Tibial nerve (tissue), 4 donors: ENCODE results near the gene WTAP. TPM values are rescaled to one million over a fixed set of nuclear protein-coding genes. Genes with fewer than 3 reads are reported as not detected.
"Not testable (repeated sequence)": the region's sequence is repeated elsewhere in the genome, so short reads cannot be mapped to it uniquely, and the experiment has no call there.

Experiments
- DNase-seq, 2 donors: peaks; one replicate each; pipeline ENCODE4 v3.0.0-alpha.2; 2019; ENCODE audit warnings: low spot score in 2 of 2
- H3K27ac ChIP-seq, 4 donors: fragments of 200-600 bp; sonication (generic) in 3 of 4; one replicate each; pipeline ENCODE4 v1.5.1; 2017 to 2019; ENCODE audit warnings: mild to moderate bottlenecking in 1 of 4
- H3K27me3 ChIP-seq, 2 donors: fragments of 200-600 bp; sonication (generic) in 1 of 2; one replicate each; pipeline versions ENCODE4 v1.5.1 to v1.6.0; 2017 to 2019
- H3K36me3 ChIP-seq, 3 donors: fragments of 200-600 bp; sonication (generic); one replicate each; pipeline ENCODE4 v1.5.1; 2018 to 2019
- H3K4me1 ChIP-seq, 4 donors: fragments of 200-600 bp; sonication (generic) in 3 of 4; one replicate each; pipeline ENCODE4 v1.5.1; 2017 to 2019
- H3K4me3 ChIP-seq, 4 donors: fragments of 200-600 bp; sonication (generic) in 3 of 4; one replicate each; pipeline ENCODE4 v1.5.1; 2017 to 2019; ENCODE audit warnings: mild to moderate bottlenecking in 1 of 4, moderate library complexity in 1 of 4
- H3K9me3 ChIP-seq, 4 donors: fragments of 200-600 bp; sonication (generic) in 3 of 4; one replicate each; pipeline ENCODE4 v1.5.1; 2017 to 2019
- EP300 ChIP-seq, 2 donors: sonication (generic); formaldehyde crosslinking; IDR thresholded peaks; one replicate each; pipeline ENCODE4 v1.6.1; 2017; ENCODE audit warnings: antibody characterized with exemption in 2 of 2, mild to moderate bottlenecking in 1 of 2
- POLR2A ChIP-seq, 2 donors: fragments of 450-650 bp; IDR thresholded peaks; one replicate each; pipeline ENCODE4 v1.6.1; 2017; ENCODE audit warnings: antibody characterized with exemption in 2 of 2, mild to moderate bottlenecking in 2 of 2, moderate library complexity in 2 of 2
- WGBS, 2 donors: methylation state at CpG; one replicate each; pipeline ENCODE4 v1.1.5; 2018; 5-methylcytosine and 5-hydroxymethylcytosine counted together
- total RNA-seq, 4 donors: library from RNA; depleted of rRNA; stranded (reverse); fragments of >200 nt; gene quantifications; one replicate each; pipeline ENCODE4 v1.1.0, GENCODE V29; 2016
- TF ChIP-seq, protein P1 (sequence below), 5 experiments: fragments of 200-600 bp in 3 of 5; fragments of 450-650 bp in 2 of 5; sonication (generic) in 3 of 5; IDR thresholded peaks; one replicate each; pipeline ENCODE4 v1.5.1; 2016 to 2019; ENCODE audit warnings: antibody characterized with exemption in 5 of 5, mild to moderate bottlenecking in 3 of 5, moderate library complexity in 2 of 5

Gene WTAP
- total RNA-seq, 4 donors from 2014 or later: 69.3 to 81.4 (median 78.0) TPM

DNA sequence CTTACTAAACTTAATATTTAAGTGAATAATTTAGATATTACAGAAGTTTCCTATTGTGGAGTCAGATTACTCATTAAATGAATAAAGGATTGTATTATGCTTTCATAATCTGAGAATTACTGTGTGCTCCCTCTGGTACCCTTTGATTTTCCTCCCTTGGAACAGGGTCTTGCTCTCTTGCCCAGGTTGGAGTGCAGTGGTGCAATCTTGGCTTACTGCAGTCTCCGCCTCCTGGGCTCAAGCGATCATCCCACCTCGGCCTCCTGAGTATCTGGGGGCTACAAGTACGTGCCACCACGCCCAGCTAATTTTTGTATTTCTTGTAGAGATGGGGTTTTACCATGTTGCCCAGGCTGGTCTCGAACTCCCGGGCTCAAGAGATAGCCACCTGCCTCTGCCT is 9.6 kb downstream of the WTAP start:
- Histone ChIP-seq H3K4me3 (no peak overlapping the region), H3K27me3 (no peaks in the 10 kb centered on the region), H3K4me1 (peaks cover 0 to 90% (median 3%) of the 10 kb centered on the region in 4 donors), H3K36me3 (peaks cover 0 to 20% (median 0%) of the 10 kb centered on the region in 3 donors), H3K9me3 (no peaks in the 10 kb centered on the region), H3K27ac (no peak overlapping the region)
- TF ChIP-seq POLR2A (IDR thresholded peaks at IDR 0.05) (no peak), EP300 (IDR thresholded peaks at IDR 0.05) (no peak)
- TF ChIP-seq, protein P1, sequence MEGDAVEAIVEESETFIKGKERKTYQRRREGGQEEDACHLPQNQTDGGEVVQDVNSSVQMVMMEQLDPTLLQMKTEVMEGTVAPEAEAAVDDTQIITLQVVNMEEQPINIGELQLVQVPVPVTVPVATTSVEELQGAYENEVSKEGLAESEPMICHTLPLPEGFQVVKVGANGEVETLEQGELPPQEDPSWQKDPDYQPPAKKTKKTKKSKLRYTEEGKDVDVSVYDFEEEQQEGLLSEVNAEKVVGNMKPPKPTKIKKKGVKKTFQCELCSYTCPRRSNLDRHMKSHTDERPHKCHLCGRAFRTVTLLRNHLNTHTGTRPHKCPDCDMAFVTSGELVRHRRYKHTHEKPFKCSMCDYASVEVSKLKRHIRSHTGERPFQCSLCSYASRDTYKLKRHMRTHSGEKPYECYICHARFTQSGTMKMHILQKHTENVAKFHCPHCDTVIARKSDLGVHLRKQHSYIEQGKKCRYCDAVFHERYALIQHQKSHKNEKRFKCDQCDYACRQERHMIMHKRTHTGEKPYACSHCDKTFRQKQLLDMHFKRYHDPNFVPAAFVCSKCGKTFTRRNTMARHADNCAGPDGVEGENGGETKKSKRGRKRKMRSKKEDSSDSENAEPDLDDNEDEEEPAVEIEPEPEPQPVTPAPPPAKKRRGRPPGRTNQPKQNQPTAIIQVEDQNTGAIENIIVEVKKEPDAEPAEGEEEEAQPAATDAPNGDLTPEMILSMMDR (IDR thresholded peaks at IDR 0.05): no peak
- DNase-seq: no peak
- WGBS, 2 donors: 82 to 83% methylated on average over 7 of the region's 7 CpGs

DNA sequence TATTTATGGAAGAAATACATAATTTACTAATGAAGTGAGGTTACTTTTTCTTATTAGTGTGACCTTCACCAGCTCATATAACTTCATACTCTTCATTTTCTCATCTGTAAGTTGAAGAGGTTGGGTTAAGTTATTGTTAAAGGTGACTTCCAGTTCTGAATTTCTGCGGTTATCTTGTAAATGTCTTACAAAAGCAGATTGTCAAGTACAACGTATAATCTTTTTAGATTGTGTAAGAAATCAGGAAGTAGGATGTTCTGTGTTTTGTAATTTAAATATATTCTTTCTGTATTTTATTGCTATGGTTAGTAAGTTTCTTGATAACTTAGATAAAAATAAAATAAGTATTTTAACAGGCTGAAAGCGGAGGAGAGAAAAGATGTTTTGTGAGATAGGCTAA is 12.0 kb downstream of the WTAP start:
- DNase-seq: no peak
- no peak for TF ChIP-seq EP300 (IDR thresholded peaks at IDR 0.05)
- Histone ChIP-seq H3K27me3 (no peaks in the 10 kb centered on the region), H3K4me3 (no peak overlapping the region), H3K36me3 (peaks cover 0 to 45% (median 7%) of the 10 kb centered on the region in 3 donors), H3K9me3 (no peaks in the 10 kb centered on the region), H3K27ac (no peak overlapping the region), H3K4me1 (peaks cover 0 to 71% (median 0%) of the 10 kb centered on the region in 4 donors)
- 62 to 64% methylated on average over 3 of the region's 3 CpGs for WGBS, 2 donors

- H3K27ac ChIP-seq: no peak overlapping the region
- H3K4me1 ChIP-seq: peaks cover 0 to 44% (median 0%) of the 10 kb centered on the region in 4 donors
- no peak overlapping the region for H3K4me3 ChIP-seq
- peaks cover 2 to 68% (median 13%) of the 10 kb centered on the region in 3 donors for H3K36me3 ChIP-seq
- WGBS, 2 donors: 74 to 76% methylated on average over 1 of the region's 1 CpG
- no peaks in the 10 kb centered on the region for H3K27me3 ChIP-seq
- no peaks in the 10 kb centered on the region for H3K9me3 ChIP-seq
- TF ChIP-seq EP300 (IDR thresholded peaks at IDR 0.05) (no peak), POLR2A (IDR thresholded peaks at IDR 0.05) (no peak)
- TF ChIP-seq, protein P1 (IDR thresholded peaks at IDR 0.05): no peak
- no peak for DNase-seq
Measured at GRCh38 chr6:159742165-159742564, 14.9 kb downstream of the WTAP start.

GRCh38 chr6:159745081-159745480 is 17.8 kb downstream of the WTAP start:
- TF ChIP-seq, protein P1 (IDR thresholded peaks at IDR 0.05): no peak
- no peak for TF ChIP-seq POLR2A (IDR thresholded peaks at IDR 0.05)
- no peak for TF ChIP-seq EP300 (IDR thresholded peaks at IDR 0.05)
- DNase-seq: no peak
- 87 to 88% methylated on average over 7 of the region's 7 CpGs for WGBS, 2 donors
- peaks cover 4 to 94% (median 13%) of the 10 kb centered on the region in 3 donors for H3K36me3 ChIP-seq
- no peaks in the 10 kb centered on the region for H3K27me3 ChIP-seq
- H3K27ac ChIP-seq: no peak overlapping the region
- H3K4me3 ChIP-seq: no peak overlapping the region
- H3K4me1 ChIP-seq: peaks cover 0 to 15% (median 0%) of the 10 kb centered on the region in 4 donors
- no peaks in the 10 kb centered on the region for H3K9me3 ChIP-seq

DNA sequence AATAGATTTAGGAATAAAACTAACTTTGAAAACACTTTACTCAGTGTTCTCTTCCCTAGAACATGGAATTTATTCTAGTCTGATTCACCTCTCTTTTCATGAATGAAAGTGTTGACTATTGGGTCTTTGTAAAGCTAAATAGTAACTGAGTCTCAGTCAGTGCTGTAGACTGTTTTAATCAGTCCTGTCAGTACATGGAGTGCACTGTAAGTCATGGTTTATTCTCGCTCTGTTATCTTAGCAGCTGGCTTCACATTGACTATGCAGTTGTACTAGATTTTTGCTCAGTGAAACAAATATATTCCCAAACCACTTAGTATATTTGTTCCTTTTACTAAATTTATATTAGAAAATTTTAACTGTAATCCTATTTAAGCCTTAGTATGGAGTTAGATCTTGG is 19.5 kb downstream of the WTAP start:
- Histone ChIP-seq H3K9me3 (no peaks in the 10 kb centered on the region), H3K27me3 (no peaks in the 10 kb centered on the region), H3K4me3 (no peak overlapping the region), H3K4me1 (peaks cover 0 to 2% (median 0%) of the 10 kb centered on the region in 4 donors), H3K36me3 (peaks cover 4 to 96% (median 16%) of the 10 kb centered on the region in 3 donors), H3K27ac (no peak overlapping the region)
- TF ChIP-seq EP300 (IDR thresholded peaks at IDR 0.05) (no peak), POLR2A (IDR thresholded peaks at IDR 0.05) (no peak)
- TF ChIP-seq, protein P1 (IDR thresholded peaks at IDR 0.05): no peak
- 79 to 81% methylated on average over 1 of the region's 1 CpG for WGBS, 2 donors
- no peak for DNase-seq

DNA sequence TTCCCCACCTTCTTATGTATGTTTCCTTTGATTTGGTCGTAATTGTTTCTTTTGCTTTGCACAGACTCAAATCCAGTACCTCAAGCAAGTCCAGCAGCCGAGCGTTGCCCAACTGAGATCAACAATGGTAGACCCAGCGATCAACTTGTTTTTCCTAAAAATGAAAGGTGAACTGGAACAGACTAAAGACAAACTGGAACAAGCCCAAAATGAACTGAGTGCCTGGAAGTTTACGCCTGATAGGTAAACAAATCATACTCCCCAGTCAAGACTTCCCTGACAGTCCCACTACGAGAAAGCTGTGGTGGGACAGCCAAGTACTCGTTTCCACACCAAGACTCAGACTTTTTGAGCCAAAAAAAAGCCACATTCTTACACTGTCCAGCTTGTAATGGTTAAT is 20.8 kb downstream of the WTAP start:
- not testable (repeated sequence) for H3K27me3 ChIP-seq, H3K27ac ChIP-seq, DNase-seq, H3K9me3 ChIP-seq, H3K4me3 ChIP-seq, H3K4me1 ChIP-seq
- 85 to 92% methylated on average over 7 of the region's 7 CpGs for WGBS, 2 donors
- H3K36me3 ChIP-seq: peaks cover 4 to 95% (median 10%) of the 10 kb centered on the region in 3 donors
